Body of pancreas (tissue), 4 donors: ENCODE data around the gene GPER1. TPM values are rescaled to one million over a fixed set of nuclear protein-coding genes. Genes with fewer than 3 reads are reported as not detected.

Experiments used
- ATAC-seq: fragments of 150-250 bp; one replicate; pipeline ENCODE4 v1.9.1; 2016
- DNase-seq, 4 donors: peaks; one replicate each; pipeline ENCODE4 v3.0.0-alpha.2; 2019
- H3K27ac ChIP-seq, 4 donors: fragments of 200-600 bp; sonication (generic); 1 replicate in 3 of 4; 2 replicates in 1 of 4; pipeline versions ENCODE4 v1.5.1 to v1.6.1; 2016 to 2019; ENCODE audit warnings: mild to moderate bottlenecking in 1 of 4, mixed read lengths in 1 of 4, moderate library complexity in 1 of 4
- H3K27me3 ChIP-seq, 2 donors: fragments of 200-600 bp; sonication (generic); one replicate each; pipeline ENCODE4 v1.6.0; 2016; ENCODE audit warnings: mild to moderate bottlenecking in 1 of 2
- H3K36me3 ChIP-seq, 2 donors: fragments of 200-600 bp; sonication (generic); replicated peaks in 1 of 2; 2 replicates each; pipeline ENCODE4 v1.5.1; 2016; ENCODE audit warnings: low read depth in 2 of 2; ENCODE audit not compliant: insufficient read depth in 1 of 2
- H3K4me1 ChIP-seq: fragments of 200-600 bp; sonication (generic); one replicate; pipeline ENCODE4 v1.6.0; 2016
- H3K4me3 ChIP-seq, 2 donors: fragments of 200-600 bp; sonication (generic); 1 replicate in 1 of 2; 2 replicates in 1 of 2; pipeline ENCODE4 v1.5.1; 2016 to 2019
- H3K9me3 ChIP-seq, 3 donors: fragments of 200-600 bp; sonication (generic); 1 replicate in 2 of 3; 2 replicates in 1 of 3; pipeline ENCODE4 v1.5.1; 2016
- POLR2A ChIP-seq, 3 donors: fragments of 450-650 bp; IDR thresholded peaks; one replicate each; pipeline ENCODE4 v1.6.1; 2016; ENCODE audit warnings: antibody characterized with exemption in 3 of 3, mild to moderate bottlenecking in 2 of 3
- WGBS, 2 donors: methylation state at CpG; one replicate each; pipeline ENCODE4 v1.1.5; 2017; 5-methylcytosine and 5-hydroxymethylcytosine counted together
- intact Hi-C: fragments of 100-400 bp; cut with DNase I; formaldehyde crosslinking; loops from one replicate; pipeline ENCODE4 v1.15.1; 2023
- total RNA-seq, 2 donors: library from RNA; depleted of rRNA; stranded (reverse); fragments of >200 nt; gene quantifications; one replicate each; pipeline ENCODE4 v1.1.0, GENCODE V29; 2016
- TF ChIP-seq, protein P1 (sequence below), 7 experiments: fragments of 450-650 bp in 4 of 7; fragments of 200-600 bp in 3 of 7; sonication (generic) in 3 of 7; IDR thresholded peaks; one replicate each; pipeline ENCODE4 v1.5.1; 2016 to 2019; ENCODE audit warnings: antibody characterized with exemption in 7 of 7

Gene GPER1
- total RNA-seq, 2 donors from 2014 or later, result 1.0 TPM; not detected in 1

DNA sequence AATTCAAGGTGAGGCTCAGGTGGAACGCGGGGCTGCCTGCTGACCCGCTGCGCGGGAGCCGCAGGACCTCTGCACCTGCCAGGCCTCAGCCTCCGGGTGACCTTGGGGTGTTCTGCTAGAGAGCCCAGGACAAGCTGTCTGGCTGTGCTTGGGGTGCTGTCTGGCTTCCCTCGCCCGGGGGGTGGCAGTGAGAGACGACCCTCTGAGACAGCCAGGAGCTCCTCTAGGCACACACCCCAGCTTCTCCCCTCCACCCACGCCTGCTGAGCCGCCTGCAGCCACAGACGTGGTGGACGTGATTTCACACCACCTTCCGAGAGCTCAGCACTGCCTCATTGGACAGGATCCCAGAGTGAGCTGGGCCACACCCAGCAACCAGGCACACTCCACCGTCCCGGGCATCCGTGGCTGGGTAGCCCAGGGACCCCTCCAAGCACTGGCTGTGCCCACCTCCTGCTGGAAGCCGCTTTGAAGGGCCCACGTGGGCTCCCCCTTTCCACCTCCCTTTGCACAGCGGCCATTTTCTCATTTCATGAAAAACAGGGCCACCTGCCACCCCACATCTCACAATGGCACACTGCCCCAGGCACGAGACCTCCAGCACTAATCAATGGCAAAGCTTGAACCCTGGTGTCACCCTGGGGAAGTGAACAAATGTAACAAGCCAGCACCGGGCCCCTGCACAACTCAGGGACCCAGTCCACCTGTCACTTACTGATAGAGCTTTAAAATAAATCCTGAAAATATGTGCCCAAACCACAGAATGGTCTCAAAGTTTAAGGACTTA, 37.1 kb downstream of the GPER1 start:
- no peak for DNase-seq
- 63 to 69% methylated on average over 16 to 23 of the region's 23 CpGs for WGBS, 2 donors
- Histone ChIP-seq H3K4me3 (no peak overlapping the region), H3K4me1 (peaks cover 4% of the 10 kb centered on the region), H3K36me3 (peaks cover 0 to 2% of the 10 kb centered on the region in 2 donors), H3K27me3 (no peaks in the 10 kb centered on the region), H3K27ac (no peak overlapping the region), H3K9me3 (no peaks in the 10 kb centered on the region)
- intact Hi-C loops, result no loop called here
- ATAC-seq, result peak; percentile 24
- no peak for TF ChIP-seq POLR2A (IDR thresholded peaks at IDR 0.05)
- TF ChIP-seq, protein P1, sequence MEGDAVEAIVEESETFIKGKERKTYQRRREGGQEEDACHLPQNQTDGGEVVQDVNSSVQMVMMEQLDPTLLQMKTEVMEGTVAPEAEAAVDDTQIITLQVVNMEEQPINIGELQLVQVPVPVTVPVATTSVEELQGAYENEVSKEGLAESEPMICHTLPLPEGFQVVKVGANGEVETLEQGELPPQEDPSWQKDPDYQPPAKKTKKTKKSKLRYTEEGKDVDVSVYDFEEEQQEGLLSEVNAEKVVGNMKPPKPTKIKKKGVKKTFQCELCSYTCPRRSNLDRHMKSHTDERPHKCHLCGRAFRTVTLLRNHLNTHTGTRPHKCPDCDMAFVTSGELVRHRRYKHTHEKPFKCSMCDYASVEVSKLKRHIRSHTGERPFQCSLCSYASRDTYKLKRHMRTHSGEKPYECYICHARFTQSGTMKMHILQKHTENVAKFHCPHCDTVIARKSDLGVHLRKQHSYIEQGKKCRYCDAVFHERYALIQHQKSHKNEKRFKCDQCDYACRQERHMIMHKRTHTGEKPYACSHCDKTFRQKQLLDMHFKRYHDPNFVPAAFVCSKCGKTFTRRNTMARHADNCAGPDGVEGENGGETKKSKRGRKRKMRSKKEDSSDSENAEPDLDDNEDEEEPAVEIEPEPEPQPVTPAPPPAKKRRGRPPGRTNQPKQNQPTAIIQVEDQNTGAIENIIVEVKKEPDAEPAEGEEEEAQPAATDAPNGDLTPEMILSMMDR (IDR thresholded peaks at IDR 0.05), result no peak

- TF ChIP-seq, protein P1 (IDR thresholded peaks at IDR 0.05), result no peak
- TF ChIP-seq POLR2A (IDR thresholded peaks at IDR 0.05), result no peak
- H3K27ac ChIP-seq, result no peak overlapping the region
- 93 to 95% methylated on average over 16 of the region's 16 CpGs for WGBS, 2 donors
- ATAC-seq (no peak), DNase-seq (no peak)
- intact Hi-C loops, result no loop called here
- H3K4me1 ChIP-seq, result peaks cover 4% of the 10 kb centered on the region
- peaks cover 0 to 2% of the 10 kb centered on the region in 2 donors for H3K36me3 ChIP-seq
- no peaks in the 10 kb centered on the region for H3K9me3 ChIP-seq
- no peak overlapping the region for H3K4me3 ChIP-seq
- no peaks in the 10 kb centered on the region for H3K27me3 ChIP-seq
These were observed 37.7 kb downstream of the GPER1 start for GRCh38 chr7:1125603-1125969.

DNA sequence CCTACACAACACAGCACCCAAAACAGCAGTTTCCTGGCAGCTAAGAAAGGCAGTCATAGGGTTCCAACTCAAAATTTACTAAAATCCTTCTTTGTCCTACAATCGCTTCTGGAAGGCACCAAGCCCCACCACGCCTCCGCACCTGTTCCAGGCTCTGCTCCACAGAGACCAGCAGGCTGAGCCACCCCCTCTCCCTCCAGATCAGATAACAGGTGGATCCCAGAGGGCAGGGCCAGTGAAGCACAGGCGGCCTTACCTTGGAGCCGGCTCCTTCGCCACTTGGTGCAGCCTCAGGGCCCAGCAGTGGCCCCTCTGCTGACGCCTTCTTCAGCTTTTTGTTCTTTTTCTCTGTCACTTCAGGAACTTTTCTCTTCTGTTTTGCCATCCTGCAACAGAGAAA, 39.1 kb downstream of the GPER1 start:
- TF ChIP-seq, protein P1 (IDR thresholded peaks at IDR 0.05), result no peak
- TF ChIP-seq POLR2A (IDR thresholded peaks at IDR 0.05), result no peak
- WGBS, 2 donors, result 97% methylated on average over 7 of the region's 7 CpGs
- Histone ChIP-seq H3K36me3 (peaks cover 0 to 2% of the 10 kb centered on the region in 2 donors), H3K27ac (no peak overlapping the region), H3K9me3 (no peaks in the 10 kb centered on the region), H3K4me1 (peaks cover 8% of the 10 kb centered on the region), H3K27me3 (no peaks in the 10 kb centered on the region), H3K4me3 (no peak overlapping the region)
- intact Hi-C loops, result no loop called here
- ATAC-seq, result no peak
- no peak for DNase-seq

- H3K4me3 ChIP-seq, result no peak overlapping the region
- no peaks in the 10 kb centered on the region for H3K9me3 ChIP-seq
- no peak for TF ChIP-seq POLR2A (IDR thresholded peaks at IDR 0.05)
- TF ChIP-seq, protein P1 (IDR thresholded peaks at IDR 0.05), result no peak
- no peaks in the 10 kb centered on the region for H3K27me3 ChIP-seq
- H3K4me1 ChIP-seq, result peaks cover 8% of the 10 kb centered on the region
- intact Hi-C loops, result no loop called here
- DNase-seq, result no peak
- 92 to 99% methylated on average over 6 to 7 of the region's 13 CpGs for WGBS, 2 donors
- no peak overlapping the region for H3K27ac ChIP-seq
- H3K36me3 ChIP-seq, result peaks cover 0 to 2% of the 10 kb centered on the region in 2 donors
- no peak for ATAC-seq
These were observed 41.5 kb downstream of the GPER1 start for GRCh38 chr7:1129431-1129830.
